LNCaP clone FGC (cell line): ENCODE measurements around the gene KATNIP.

Experiments
- DNase-seq: peaks from one replicate; pipeline ENCODE4 v3.0.0-alpha.2; 2011; ENCODE audit warnings: low read depth
- H3K4me3 ChIP-seq: 2 replicates; pipeline ENCODE4 v1.5.1; 2011; ENCODE audit warnings: mild to moderate bottlenecking, low read depth, low read length, control low read depth
- CTCF ChIP-seq: IDR thresholded peaks from 2 replicates; pipeline ENCODE4 v1.5.1; 2012; ENCODE audit warnings: mild to moderate bottlenecking; ENCODE audit not compliant: control insufficient read depth, insufficient read depth; ENCODE audit errors: extremely low read depth

The KATNIP gene

GRCh38 chr16:27531826-27532800, 17.8 kb upstream of the KATNIP start:
- no peak for DNase-seq
- TF ChIP-seq CTCF = no peak
- H3K4me3 ChIP-seq = no peak overlapping the region

- TF ChIP-seq CTCF = no peak
- DNase-seq = no peak
- no peak overlapping the region for H3K4me3 ChIP-seq
Measured at GRCh38 chr16:27534256-27534655, 15.7 kb upstream of the KATNIP start.

- DNase-seq = no peak
- no peak for TF ChIP-seq CTCF
- no peak overlapping the region for H3K4me3 ChIP-seq
Measured at GRCh38 chr16:27538528-27538927, 11.4 kb upstream of the KATNIP start.

- DNase-seq = no peak
Measured at GRCh38 chr16:27539120-27539519, 10.8 kb upstream of the KATNIP start.

GRCh38 chr16:27539636-27540035, 10.3 kb upstream of the KATNIP start:
- no peak for TF ChIP-seq CTCF
- H3K4me3 ChIP-seq = no peak overlapping the region
- no peak for DNase-seq

More at GRCh38 chr16:27539120-27539519, 10.8 kb upstream of the KATNIP start:
- H3K4me3 ChIP-seq = no peak overlapping the region
- TF ChIP-seq CTCF = no peak

GRCh38 chr16:27543801-27544200, 6.1 kb upstream of the KATNIP start:
- no peak overlapping the region for H3K4me3 ChIP-seq
- no peak for DNase-seq
- no peak for TF ChIP-seq CTCF
